Peyer's patch (tissue), 4 donors: ENCODE data around the gene ANKRD22.

Experiments used
- CTCF ChIP-seq, 6 experiments: fragments of 450-650 bp in 4 of 6; fragments of 200-600 bp in 2 of 6; sonication (generic) in 1 of 6; IDR thresholded peaks; one replicate each; pipeline ENCODE4 v1.5.1; 2017 to 2019; ENCODE audit warnings: antibody characterized with exemption in 6 of 6, mild to moderate bottlenecking in 3 of 6, moderate library complexity in 1 of 6
- POLR2A ChIP-seq, 2 donors: fragments of 450-650 bp; IDR thresholded peaks; one replicate each; pipeline ENCODE4 v1.5.1; 2017; ENCODE audit warnings: antibody characterized with exemption in 2 of 2, mild to moderate bottlenecking in 2 of 2, moderate library complexity in 2 of 2

- TF ChIP-seq CTCF (IDR thresholded peaks at IDR 0.05) = no peak
- TF ChIP-seq POLR2A (IDR thresholded peaks at IDR 0.05) = no peak
Measured at GRCh38 chr10:88831709-88832108, 19.9 kb downstream of the ANKRD22 start.
